NCI-H1417 treated with DMSO at 0.1 percent for 48 hours (cell line): ENCODE results near the gene NEU2.
"Not testable (repeated sequence)": the region's sequence is repeated elsewhere in the genome, so short reads cannot be mapped to it uniquely, and the experiment has no call there.

Experiments used
- DNase-seq: peaks from one replicate; lab custom pipeline; 2025; lab: John Stamatoyannopoulos, UW

NEU2 gene

DNA sequence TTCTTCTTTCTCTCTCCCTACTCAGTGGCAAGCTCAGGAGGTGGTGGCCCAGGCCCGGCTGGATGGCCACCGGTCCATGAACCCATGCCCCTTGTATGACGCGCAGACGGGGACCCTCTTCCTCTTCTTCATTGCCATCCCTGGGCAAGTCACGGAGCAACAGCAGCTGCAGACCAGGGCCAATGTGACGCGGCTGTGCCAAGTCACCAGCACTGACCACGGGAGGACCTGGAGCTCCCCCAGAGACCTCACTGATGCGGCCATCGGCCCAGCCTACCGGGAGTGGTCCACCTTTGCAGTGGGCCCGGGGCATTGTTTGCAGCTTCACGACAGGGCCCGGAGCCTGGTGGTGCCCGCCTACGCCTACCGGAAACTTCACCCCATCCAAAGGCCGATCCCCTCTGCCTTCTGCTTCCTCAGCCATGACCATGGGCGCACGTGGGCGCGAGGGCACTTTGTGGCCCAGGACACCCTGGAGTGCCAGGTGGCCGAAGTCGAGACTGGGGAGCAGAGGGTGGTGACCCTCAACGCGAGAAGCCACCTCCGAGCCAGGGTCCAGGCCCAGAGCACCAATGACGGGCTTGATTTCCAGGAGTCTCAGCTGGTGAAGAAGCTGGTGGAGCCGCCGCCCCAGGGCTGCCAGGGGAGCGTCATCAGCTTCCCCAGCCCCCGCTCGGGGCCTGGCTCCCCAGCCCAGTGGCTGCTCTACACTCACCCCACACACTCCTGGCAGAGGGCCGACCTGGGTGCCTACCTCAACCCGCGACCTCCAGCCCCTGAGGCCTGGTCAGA, 1.8 kb downstream of the NEU2 start:
- no peak for DNase-seq

- DNase-seq = no peak
These were observed 3.1 kb downstream of the NEU2 start for GRCh38 chr2:233035426-233036161.

DNA sequence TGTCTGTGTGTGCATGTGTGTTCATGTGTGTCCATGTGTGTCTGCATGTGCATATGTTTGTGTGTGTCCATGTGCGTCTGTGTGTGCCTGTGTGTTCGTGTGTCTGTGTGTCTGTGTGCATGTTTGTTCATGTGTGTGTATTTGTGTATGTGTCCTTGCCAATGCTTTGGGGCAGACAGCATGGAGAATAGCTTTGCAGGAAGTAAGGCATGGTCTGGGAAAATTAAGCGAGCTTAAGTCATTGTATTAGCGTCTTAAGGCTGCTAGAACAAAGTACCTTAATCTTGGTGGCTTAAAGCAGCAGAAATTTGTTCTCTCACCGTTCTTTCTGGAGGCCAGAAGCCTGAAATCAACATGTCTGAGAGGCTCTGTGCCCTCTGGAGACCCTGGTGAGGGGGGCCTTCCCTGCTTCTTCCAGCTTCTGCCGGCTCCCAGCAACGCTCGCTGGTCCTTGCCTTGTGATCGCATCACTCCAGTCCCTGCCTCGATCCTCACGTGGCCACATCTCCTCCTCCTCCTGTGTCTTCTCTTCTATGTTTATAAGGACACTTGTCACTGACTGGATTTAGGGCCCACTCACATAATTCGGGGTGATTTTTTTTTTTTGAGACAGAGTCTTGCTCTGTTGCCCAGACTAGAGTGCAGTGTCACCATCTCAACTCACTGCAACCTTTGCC, 3.8 kb downstream of the NEU2 start:
- no peak for DNase-seq

GRCh38 chr2:233037078-233037477, 4.6 kb downstream of the NEU2 start:
- DNase-seq = no peak

- DNase-seq = no peak
These were observed 6.9 kb downstream of the NEU2 start for GRCh38 chr2:233039212-233039845.

GRCh38 chr2:233039846-233040530, 7.5 kb downstream of the NEU2 start:
- DNase-seq = no peak

GRCh38 chr2:233040571-233040970, 8.1 kb downstream of the NEU2 start:
- DNase-seq = no peak

DNA sequence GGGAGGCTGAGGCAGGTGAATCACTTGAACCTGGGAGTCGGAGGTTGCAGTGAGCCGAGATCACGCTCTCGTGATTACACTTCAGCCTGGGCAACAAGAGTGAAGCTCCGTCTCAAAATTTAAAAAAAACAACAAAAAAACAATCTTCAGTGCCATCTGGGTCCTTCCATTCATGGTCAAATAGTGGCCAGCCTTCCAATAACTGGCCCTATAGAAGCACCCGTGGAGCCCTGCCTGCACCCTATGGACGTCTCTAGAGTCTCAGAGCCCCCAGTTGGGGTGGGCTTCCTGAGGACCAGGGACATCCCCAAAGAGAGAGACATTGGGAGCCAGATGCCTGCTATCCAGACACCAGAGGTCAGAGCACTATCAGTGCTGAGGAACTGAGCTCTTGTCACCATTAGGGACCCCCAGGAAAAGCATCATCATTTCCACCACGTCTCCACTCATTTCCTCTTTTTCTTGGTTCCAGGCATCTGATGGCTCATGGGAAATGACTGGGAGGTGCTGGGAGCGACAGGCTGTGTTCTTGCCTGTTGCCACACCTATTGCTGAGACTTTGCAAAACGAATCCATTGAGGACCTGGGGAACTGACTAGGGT, 9.4 kb downstream of the NEU2 start:
- no peak for DNase-seq

- DNase-seq = no peak
These were observed 10.1 kb downstream of the NEU2 start for GRCh38 chr2:233042549-233042948.

- no peak for DNase-seq
These were observed 12.6 kb downstream of the NEU2 start for GRCh38 chr2:233044974-233045605.

DNA sequence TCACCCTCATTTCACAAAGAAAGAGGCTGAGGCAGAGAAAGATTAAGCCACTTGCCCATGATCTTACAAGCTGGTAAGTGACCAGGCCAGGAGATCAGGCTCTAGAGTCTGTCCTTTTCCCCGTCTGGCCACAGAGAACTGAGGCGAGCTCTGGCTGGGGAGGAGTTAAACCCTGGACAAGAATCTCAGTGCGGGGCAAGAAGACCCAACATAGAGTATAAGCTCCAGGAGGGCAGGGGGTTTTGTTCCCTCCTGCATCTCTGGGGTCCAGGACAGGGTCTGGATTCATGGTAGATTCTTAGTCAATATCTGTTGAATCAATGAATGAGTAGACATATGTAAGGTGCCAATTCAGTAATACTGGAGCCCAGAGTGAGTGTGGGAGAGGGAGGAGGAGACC, 14.7 kb downstream of the NEU2 start:
- DNase-seq = no peak

GRCh38 chr2:233047667-233048066, 15.2 kb downstream of the NEU2 start:
- DNase-seq = no peak

DNA sequence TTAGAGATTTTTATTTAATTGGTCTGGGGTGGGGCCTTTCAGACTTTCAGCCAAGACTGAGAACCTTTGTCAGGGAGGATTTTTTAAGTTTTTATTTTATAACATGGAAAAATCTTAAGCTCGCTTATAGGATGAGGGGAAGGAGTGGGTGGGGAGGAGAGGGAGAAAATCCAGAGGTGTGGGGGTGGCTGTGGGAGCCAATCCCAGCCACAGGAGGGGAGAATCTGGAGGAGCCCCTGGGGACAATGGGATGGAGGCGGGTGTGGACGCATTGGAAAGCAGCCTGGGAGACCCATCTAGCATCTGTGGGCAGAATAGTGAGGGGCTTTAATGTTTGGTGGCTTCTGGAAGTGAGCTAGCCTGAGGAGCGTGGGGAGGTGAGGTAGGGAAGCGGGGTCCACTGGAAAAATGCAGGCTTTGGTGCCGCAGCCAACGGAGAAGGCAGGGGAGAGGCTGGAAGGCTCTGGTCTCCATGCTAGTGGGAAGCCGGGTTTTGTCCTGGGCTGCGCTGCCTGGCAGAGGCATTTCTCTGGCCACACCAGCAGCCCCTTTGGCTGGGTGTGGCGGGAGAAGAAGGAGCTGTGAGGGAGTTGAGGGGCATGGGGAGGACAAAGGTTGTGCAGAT, 16.2 kb downstream of the NEU2 start:
- no peak for DNase-seq

- DNase-seq = no peak
These were observed 16.8 kb downstream of the NEU2 start for GRCh38 chr2:233049194-233049761.

DNA sequence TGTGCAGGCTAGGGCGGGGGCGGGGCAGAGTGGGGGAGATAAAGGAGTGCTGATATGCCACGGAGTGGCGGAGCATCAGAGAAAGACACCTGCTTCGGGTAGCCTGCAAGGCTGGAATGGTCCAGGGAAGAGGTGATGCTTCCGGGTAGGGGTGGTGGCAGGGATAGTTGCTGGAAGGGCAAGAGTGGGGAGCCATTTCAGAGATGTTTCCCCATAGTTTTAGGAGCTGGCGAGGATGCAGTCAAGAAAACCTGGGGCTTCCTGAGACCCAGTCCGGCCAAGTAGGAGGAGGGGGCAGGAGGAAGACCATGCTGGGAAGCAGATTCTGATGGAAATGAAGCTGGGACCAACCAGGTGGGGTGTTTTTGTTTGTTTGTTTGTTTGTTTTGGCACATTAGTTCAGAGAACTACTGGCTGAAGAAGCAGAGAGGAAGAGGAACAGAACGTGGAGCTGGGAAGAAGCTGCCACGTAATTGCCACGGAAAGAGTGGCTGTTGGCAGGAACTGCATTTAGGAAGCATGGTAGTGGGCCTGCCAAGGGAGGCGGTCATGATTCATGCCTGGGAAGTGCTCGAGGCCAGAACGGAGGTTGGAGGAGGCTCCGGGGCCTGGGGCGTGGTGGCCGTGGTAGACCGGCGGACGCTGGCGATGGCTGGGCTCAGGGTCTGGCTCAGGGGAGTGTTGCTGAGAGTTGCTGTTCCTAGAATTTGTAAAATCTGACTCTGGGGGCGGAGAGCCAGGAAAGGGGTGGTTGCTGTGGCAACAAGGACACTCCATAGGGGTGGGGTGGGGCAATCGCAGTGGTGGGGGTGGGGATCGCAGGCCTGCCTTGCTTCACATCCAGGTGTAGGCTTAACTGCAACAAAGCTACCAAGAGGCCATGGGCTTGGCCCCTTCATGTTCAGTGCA, 19.0 kb downstream of the NEU2 start:
- no peak for DNase-seq

DNA sequence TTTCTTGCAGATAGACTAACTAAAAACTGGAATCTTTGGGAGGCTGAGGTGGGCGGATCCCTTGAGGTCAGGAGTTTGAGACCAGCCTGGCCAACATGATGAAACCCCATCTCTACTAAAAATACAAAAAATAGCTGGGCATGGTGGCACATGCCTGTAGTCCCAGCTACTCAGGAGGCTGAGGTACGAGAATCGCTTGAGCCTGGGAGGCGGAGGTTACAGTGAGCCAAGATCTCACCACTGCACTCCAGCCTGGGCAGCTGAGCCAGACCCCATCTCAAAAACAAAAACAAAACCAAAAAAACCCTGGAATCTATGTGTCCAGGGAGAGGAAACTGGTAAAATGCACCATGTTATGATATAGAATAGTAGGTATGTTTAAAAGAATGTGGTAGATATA, 20.0 kb downstream of the NEU2 start:
- not testable (repeated sequence) for DNase-seq

DNA sequence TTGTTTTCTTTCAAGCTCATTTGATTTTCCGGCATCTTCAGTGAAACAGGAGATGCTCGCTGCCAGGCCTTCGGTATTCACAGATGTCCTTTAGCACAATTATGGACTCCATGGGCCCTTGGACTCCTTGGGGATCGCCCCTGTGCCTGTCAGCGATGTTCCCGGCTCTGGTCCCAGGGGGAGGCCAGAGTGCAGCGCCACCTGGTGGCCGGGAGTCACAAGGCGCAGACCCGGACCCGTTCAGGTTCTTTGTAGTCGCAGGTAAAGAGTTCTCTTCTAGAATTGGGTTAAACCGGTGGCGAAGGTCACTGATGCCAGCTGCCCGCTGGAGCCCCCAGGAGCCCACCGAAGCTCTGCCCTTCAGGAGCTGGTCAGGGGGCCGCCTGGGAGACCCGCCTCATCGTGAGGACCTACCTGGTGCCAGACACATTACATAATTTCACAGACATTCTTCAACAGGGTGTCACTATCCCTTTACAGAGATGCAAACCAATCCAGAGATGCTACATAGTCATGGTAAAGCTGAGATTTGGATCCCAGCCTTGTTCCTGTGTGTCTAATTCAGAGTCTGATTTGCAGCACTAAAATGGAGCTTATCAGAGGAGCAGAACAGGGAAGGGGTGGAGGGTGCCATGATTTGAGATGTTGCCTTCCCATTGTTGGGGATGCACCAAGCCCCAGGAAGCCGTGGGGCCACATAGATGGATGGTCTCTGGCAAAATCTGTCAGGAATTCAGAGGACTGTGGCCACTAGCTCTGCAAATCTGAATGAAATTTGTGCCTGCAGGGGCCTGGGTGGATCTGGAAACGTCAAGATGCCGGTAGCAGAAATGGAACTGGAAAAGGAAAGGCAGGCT, 21.7 kb downstream of the NEU2 start:
- DNase-seq = no peak

DNA sequence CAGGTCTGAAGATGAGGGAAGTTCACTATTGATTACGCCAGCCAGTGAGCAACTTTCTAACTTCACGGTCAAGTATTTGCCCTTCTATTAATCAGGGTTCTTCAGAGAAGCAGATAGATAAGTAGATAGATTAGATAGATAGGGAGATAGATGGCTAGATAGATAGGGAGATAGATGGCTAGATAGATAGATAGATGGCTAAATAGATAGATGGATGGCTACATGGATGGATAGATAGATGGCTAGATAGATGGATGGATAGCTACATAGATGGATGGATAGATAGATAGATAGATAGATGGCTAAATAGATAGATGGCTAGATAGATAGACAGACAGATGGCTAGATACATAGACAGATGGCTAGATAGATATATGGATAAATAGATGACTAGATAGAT, 22.9 kb downstream of the NEU2 start:
- DNase-seq = no peak
